ENCODE data around the gene NME2. TPM values are rescaled to one million over a fixed set of nuclear protein-coding genes. Genes with fewer than 3 reads are reported as not detected.

Gene NME2
- total RNA-seq, result 644 and 722 TPM in 2 replicates

DNA sequence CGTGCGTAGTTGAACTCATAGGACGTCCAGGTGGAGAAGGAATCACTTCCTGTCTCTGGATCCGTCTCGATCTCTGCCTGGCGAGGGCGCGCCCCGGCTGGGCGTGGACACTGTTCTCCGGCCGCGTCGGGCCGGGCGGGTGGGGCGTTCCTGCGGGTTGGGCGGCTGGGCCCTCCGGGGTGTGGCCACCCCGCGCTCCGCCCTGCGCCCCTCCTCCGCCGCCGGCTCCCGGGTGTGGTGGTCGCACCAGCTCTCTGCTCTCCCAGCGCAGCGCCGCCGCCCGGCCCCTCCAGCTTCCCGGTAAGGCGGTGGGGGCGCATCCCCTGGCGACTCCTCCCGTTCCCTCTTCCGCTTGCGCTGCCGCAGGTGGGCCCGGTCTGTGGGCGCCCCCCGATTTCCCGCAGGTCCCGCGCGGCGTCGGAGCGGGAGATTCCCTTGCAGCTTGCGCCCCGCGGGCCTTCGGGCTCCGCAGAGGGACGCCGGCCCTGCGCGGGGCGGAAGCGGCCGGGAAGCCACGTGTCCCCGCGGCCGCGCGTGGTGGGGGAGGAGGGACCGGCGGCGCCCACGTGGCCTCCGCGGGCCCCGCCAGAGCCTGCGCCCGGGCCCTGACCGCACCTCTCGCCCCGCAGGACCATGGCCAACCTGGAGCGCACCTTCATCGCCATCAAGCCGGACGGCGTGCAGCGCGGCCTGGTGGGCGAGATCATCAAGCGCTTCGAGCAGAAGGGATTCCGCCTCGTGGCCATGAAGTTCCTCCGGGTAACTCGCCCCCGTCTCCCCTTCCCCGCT, at the start of gene NME2:
TSS of gene NME2 (plus strand) at position 214 of the 789 bp plus-strand sequence. CDS start at position 634, 420 bp downstream.

DNA sequence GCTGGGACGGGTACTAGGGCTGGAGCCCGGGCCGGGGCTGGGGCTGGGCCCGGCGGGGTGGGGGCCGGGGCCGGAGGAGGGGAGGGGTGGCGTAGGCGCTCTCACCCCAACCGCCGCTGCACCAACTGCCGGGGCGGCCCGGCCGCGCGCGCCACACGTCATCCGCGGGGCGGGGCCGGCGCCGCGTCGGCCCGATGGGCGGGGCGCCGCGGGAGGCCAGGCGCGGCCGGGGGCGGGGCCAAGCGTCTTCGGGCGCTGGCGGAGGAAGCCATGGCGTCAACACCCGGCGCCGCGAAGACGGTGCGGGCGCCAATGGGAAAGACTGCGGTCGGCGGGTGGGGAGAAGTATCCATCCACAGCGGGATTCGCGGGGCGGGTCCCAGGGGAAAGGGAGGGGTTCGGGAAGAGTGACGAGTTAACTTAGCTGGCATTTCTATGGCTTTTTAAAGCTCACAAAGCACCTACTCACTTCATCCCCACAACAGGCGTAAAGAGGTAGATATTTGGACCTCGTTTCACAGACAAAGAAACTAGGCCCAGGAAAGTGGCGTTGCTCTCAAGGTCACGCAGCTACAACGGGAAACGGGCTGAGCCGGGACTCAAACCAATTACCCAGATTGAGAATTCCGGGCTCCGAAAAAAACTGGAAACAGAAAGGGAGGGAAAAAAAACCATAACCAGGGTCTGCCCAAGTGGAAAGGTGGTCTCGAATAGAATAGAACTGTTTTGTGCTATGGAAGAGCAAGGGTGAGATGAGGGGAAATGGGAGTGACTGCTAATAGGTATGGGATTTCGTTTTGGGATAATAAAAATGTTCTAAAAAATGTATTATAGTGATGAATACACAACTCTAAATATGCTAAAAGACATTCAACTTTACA, 45.2 kb upstream of the NME2 start, which contains the start of gene SPAG9:
TSS of gene SPAG9 (minus strand) at position 130 of the 881 bp plus-strand sequence. CDS start 212 bp downstream, outside the sequence.

DNA sequence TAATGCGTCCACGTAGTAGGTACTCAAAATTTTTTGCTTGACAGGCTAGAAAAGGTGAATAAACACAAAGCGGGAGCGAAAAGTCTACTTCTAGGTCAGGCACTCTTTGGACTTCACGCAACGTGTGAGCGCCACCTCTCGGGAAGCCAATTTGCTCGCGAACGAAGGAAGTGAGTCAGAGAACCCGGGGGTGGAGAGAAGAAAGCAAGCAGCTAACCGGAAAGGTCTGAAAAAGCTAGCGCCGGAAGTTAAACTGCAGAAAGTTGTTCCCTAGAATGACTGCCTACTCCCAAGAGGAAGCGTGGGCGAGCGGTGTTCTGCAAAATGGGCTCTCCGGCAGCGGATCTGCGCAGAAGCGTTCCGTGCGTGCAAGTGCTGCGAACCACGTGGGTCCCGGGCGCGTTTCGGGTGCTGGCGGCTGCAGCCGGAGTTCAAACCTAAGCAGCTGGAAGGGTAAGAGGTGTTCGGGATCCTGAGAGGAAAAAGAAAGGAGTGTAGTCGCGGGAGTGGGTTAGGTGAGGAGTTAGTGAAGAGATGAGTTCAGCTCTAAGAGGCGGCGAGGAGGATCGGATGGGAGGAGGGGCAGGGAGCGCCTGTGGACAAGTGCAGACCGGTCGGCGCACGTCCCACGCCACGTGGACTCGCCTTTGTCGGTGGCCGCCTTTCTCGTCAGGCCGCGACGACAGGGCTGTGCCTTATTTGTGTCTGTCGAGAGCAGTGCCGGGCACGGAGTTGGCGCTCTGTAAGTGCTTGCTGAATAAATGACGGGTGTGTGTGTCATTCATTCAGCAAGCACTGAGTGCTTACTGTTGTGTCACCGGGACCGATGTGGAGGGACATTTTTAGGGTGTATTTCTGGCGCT, 12.8 kb upstream of the NME2 start, which contains the start of gene NME1:
TSS of gene NME1 (plus strand) at position 350 of the 863 bp plus-strand sequence. CDS start 2,096 bp downstream, outside the sequence.

Other genes starting within 250 kb of the NME2 start
- gene SPAG9, start 45.5 kb upstream of the NME2 start, total RNA-seq, result 77.7 and 106 TPM in 2 replicates
- 136 and 216 TPM in 2 replicates for gene NME1, start 12.9 kb upstream of the NME2 start, total RNA-seq
- gene MBTD1, start 93.6 kb downstream of the NME2 start, total RNA-seq, result 11.5 and 15.2 TPM in 2 replicates
- gene UTP18, start 94.1 kb downstream of the NME2 start, total RNA-seq, result 30.6 and 45.6 TPM in 2 replicates